ENCODE measurements around the gene SYNJ1. TPM values are rescaled to one million over a fixed set of nuclear protein-coding genes. Genes with fewer than 3 reads are reported as not detected.
"Not testable (repeated sequence)": the region's sequence is repeated elsewhere in the genome, so short reads cannot be mapped to it uniquely, and the experiment has no call there.

Gene SYNJ1, protein sequence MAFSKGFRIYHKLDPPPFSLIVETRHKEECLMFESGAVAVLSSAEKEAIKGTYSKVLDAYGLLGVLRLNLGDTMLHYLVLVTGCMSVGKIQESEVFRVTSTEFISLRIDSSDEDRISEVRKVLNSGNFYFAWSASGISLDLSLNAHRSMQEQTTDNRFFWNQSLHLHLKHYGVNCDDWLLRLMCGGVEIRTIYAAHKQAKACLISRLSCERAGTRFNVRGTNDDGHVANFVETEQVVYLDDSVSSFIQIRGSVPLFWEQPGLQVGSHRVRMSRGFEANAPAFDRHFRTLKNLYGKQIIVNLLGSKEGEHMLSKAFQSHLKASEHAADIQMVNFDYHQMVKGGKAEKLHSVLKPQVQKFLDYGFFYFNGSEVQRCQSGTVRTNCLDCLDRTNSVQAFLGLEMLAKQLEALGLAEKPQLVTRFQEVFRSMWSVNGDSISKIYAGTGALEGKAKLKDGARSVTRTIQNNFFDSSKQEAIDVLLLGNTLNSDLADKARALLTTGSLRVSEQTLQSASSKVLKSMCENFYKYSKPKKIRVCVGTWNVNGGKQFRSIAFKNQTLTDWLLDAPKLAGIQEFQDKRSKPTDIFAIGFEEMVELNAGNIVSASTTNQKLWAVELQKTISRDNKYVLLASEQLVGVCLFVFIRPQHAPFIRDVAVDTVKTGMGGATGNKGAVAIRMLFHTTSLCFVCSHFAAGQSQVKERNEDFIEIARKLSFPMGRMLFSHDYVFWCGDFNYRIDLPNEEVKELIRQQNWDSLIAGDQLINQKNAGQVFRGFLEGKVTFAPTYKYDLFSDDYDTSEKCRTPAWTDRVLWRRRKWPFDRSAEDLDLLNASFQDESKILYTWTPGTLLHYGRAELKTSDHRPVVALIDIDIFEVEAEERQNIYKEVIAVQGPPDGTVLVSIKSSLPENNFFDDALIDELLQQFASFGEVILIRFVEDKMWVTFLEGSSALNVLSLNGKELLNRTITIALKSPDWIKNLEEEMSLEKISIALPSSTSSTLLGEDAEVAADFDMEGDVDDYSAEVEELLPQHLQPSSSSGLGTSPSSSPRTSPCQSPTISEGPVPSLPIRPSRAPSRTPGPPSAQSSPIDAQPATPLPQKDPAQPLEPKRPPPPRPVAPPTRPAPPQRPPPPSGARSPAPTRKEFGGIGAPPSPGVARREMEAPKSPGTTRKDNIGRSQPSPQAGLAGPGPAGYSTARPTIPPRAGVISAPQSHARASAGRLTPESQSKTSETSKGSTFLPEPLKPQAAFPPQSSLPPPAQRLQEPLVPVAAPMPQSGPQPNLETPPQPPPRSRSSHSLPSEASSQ (N-terminal part only)
- 1.7 and 2.9 TPM in 2 replicates for total RNA-seq (2014; rRNA removed; shearing (Covaris generic))
- 1.6 and 2.7 TPM in 2 replicates for polyA plus RNA-seq (2014; cell fraction: nucleus; rRNA removed)

- DNase-seq (ENCODE audit: extremely low read depth, low read depth): peak; percentile 88
Measured at GRCh38 chr21:32727687-32728455, at the start of gene SYNJ1. Gene SYNJ1 (minus strand): TSS chr21:32728013. CDS start chr21:32726895, 1,118 bp downstream.

DNA sequence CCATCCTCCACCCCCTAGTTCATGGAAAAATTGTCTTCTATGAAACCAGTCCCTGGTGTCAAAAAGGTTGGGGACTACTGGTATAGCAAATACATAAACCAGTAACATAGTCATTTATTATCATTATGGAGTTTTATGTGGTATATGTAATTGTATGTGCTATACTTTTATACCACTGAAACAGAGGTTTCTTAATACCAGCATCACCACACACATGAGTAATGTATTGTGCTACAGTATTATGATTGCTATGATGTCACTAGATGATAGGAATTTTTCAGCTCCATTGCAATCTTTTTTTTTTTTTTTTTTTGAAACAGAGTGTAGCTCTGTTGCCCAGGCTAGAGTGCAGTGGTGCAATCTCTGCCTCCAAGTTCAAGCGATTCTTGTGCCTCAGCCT is 49.5 kb upstream of the SYNJ1 start:
- DNase-seq (ENCODE audit: extremely low read depth, low read depth): no peak

- DNase-seq (ENCODE audit: extremely low read depth, low read depth): no peak
Measured at GRCh38 chr21:32776743-32777142, 48.9 kb upstream of the SYNJ1 start.

- not testable (repeated sequence) for DNase-seq (ENCODE audit: extremely low read depth, low read depth)
Measured at GRCh38 chr21:32773048-32773344, 45.2 kb upstream of the SYNJ1 start.

- DNase-seq (ENCODE audit: extremely low read depth, low read depth): no peak
Measured at GRCh38 chr21:32772281-32773047, 44.7 kb upstream of the SYNJ1 start.

- DNase-seq (ENCODE audit: extremely low read depth, low read depth): peak; percentile 6
Measured at GRCh38 chr21:32770871-32771523, 43.2 kb upstream of the SYNJ1 start.

GRCh38 chr21:32768530-32768929 is 40.7 kb upstream of the SYNJ1 start:
- DNase-seq (ENCODE audit: extremely low read depth, low read depth): no peak

DNA sequence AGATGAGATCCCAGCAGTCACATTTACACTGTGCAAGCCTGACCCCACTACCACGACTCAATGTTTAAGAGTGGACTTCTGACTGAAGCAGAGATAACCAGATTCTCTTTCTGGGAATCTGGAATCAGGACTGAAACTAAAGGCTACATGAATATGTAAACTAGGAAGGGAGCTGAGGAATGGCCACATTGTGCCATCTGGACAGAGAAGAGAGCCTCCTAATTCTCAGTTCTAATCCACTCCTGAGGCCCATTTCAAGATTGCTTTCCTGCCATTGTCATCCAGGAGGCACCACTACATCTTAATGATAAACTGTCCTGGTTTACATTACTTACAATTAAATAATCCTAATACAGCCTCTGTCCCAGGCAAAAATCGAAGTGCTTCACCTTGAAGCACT is 37.2 kb upstream of the SYNJ1 start:
- DNase-seq (ENCODE audit: extremely low read depth, low read depth): no peak

DNA sequence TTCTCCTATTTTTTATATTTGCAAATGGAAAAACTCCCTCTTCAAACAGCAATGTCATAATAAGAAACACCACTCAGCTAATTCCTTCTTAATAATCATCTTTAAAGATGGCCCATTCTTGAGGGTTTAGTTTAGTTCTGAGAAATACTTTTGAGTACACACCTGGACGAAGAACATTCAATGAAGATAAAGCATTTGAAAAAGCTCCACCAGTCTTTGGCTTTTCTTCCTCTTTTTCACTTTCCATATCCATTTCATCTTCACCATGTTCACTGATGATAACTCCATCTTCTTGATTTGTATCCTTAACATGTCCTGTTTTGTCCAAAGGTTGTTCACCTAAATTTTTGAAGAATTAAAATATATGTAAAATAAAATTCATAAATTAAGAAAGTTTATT is 36.4 kb upstream of the SYNJ1 start:
- no peak for DNase-seq (ENCODE audit: extremely low read depth, low read depth)

DNA sequence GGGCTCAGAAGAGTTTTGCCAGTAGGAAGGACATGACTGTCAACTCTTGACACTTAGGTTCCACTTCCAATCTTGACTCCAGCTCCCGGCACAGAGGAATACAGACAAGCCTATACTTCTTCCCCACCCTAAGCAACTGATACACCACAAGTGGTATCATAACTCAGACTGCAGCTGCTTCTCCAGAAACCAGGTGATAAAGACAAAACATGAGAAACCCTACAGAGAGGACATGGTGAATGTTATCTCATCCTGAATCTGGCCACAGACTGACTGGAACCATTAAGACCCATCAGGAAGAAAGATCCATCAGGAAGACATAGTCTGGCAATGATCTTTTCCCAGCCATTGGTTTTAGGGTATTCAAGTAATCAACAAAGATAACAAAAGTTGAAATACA is 30.0 kb upstream of the SYNJ1 start:
- DNase-seq (ENCODE audit: extremely low read depth, low read depth): no peak

- DNase-seq (ENCODE audit: extremely low read depth, low read depth): no peak
Measured at GRCh38 chr21:32756096-32756495, 28.3 kb upstream of the SYNJ1 start.

- no peak for DNase-seq (ENCODE audit: extremely low read depth, low read depth)
Measured at GRCh38 chr21:32753818-32754585, 26.2 kb upstream of the SYNJ1 start.

- no peak for DNase-seq (ENCODE audit: extremely low read depth, low read depth)
Measured at GRCh38 chr21:32750405-32750804, 22.6 kb upstream of the SYNJ1 start.

DNA sequence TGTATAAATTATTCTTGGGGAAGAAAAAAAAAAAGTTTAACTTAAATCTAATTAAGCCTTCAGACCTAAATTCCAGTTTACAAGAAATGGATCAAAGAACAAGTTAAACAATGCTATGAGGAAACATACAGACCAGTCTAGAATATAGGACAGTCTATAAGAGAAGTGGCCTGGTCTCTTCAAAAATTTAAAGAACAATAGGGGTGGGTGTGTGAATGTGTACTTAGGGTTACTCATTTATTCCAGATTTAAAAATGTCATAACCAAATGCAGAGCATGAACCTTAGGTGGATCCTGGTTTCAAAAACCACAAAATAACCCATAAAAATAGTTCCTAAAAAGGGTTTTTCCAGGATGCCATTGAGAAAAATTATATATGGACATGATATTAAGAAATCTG is 21.8 kb upstream of the SYNJ1 start:
- DNase-seq (ENCODE audit: extremely low read depth, low read depth): no peak

- DNase-seq (ENCODE audit: extremely low read depth, low read depth): no peak
Measured at GRCh38 chr21:32748529-32748928, 20.7 kb upstream of the SYNJ1 start.

- no peak for DNase-seq (ENCODE audit: extremely low read depth, low read depth)
Measured at GRCh38 chr21:32747396-32747795, 19.6 kb upstream of the SYNJ1 start.

- DNase-seq (ENCODE audit: extremely low read depth, low read depth): not testable (repeated sequence)
Measured at GRCh38 chr21:32746711-32747110, 18.9 kb upstream of the SYNJ1 start.

DNA sequence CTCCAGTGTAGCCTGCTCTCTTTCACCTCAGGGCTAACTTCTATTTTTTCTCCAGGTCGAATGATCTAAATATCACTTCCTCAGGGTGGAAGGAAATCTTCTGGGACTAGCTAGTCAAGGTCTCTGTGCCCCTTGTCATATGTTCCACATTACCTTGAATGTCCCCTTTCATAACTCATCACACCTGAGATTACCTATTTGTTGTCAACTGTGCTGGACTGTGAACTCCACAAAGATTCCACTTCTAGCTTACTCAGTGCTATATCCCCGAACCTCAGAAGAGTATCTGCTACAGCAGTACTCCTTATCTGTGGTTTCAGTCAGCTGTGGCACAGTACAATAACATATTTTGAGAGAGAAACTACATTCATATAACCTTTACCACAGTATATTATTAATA is 14.6 kb upstream of the SYNJ1 start:
- DNase-seq (ENCODE audit: extremely low read depth, low read depth): no peak
